ENCODE data around the gene SLC2A3. TPM values are rescaled to one million over a fixed set of nuclear protein-coding genes. Genes with fewer than 3 reads are reported as not detected.
"Not testable (repeated sequence)": the region's sequence is repeated elsewhere in the genome, so short reads cannot be mapped to it uniquely, and the experiment has no call there.

Gene SLC2A3
- total and polyA plus RNA-seq, 4 donors = 2.1 to 20.6 (median 7.0) TPM

DNA sequence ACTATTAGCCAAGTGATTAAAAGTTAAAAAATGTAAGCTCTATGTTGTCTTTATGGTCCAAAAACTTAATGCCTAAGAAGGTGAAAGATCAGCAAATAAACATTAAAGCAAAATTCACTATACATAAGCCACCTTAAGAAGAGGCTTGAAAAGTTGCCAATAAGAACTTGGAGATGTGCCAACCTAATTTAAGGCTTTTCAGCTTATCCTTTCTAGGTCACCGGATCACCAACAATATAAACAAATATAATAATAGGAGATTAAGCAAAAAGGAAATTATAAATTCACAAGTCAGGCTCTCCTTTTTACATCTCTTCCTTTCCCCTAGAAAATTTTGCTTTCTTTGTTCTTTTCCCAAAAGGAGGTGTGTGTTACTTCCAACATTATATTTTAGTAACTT, 30.9 kb downstream of the SLC2A3 start:
- Histone ChIP-seq H3K4me1 (ENCODE audit: control insufficient read depth in 4 of 4, insufficient read depth in 4 of 4, low read length in 3 of 4) (no peaks in the 10 kb centered on the region), H3K27me3 (ENCODE audit: control insufficient read depth in 4 of 4, insufficient read depth in 4 of 4, low read length in 3 of 4) (no peaks in the 10 kb centered on the region), H3K36me3 (ENCODE audit: control insufficient read depth in 4 of 4, insufficient read depth in 3 of 4, low read depth in 1 of 4, low read length in 3 of 4) (no peaks in the 10 kb centered on the region), H3K9me3 (ENCODE audit: control insufficient read depth in 4 of 4, low read length in 3 of 4) (no peaks in the 10 kb centered on the region), H3K9ac (ENCODE audit: low read depth in 1 of 2, low read length in 2 of 2) (no peak overlapping the region), H3K27ac (ENCODE audit: low read depth in 1 of 2, low read length in 2 of 2) (no peak overlapping the region), H3K4me3 (ENCODE audit: low read depth in 1 of 3, low read length in 3 of 3) (no peak overlapping the region)
- TF ChIP-seq ATF3 (IDR thresholded peaks at IDR 0.05) = no peak
- no peak for TF ChIP-seq RXRA (IDR thresholded peaks at IDR 0.05)
- WGBS = 58% methylated on average over 1 of the region's 1 CpG
- no peak for DNase-seq (ENCODE audit: low spot score)

DNA sequence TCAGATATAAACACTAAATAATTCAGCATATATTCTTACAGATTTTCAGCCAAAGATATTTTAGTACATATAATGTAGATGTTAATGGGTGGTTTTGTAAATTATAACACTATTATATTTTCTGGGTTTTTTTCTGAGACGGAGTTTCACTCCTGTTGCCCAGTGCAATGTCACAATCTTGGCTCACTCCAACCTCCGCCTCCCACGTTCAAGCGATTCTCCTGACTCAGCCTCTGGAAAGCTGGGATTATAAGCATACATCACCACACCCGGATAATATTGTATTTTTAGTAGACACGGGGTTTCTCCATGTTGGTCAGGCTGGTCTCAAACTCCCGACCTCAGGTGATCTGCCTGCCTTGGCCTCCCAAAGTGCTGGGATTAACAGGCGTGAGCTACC, 33.6 kb downstream of the SLC2A3 start:
- 94% methylated on average over 8 of the region's 8 CpGs for WGBS

GRCh38 chr12:7899755-7900154, 36.2 kb downstream of the SLC2A3 start:
- H3K9ac ChIP-seq (ENCODE audit: low read depth in 1 of 2, low read length in 2 of 2) = no peak overlapping the region
- TF ChIP-seq, protein P1, sequence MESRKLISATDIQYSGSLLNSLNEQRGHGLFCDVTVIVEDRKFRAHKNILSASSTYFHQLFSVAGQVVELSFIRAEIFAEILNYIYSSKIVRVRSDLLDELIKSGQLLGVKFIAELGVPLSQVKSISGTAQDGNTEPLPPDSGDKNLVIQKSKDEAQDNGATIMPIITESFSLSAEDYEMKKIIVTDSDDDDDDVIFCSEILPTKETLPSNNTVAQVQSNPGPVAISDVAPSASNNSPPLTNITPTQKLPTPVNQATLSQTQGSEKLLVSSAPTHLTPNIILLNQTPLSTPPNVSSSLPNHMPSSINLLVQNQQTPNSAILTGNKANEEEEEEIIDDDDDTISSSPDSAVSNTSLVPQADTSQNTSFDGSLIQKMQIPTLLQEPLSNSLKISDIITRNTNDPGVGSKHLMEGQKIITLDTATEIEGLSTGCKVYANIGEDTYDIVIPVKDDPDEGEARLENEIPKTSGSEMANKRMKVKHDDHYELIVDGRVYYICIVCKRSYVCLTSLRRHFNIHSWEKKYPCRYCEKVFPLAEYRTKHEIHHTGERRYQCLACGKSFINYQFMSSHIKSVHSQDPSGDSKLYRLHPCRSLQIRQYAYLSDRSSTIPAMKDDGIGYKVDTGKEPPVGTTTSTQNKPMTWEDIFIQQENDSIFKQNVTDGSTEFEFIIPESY (IDR thresholded peaks at IDR 0.05) = no peak
- TF ChIP-seq TAF1 (conservative IDR thresholded peaks at IDR 0.05) = no peak
- TF ChIP-seq, protein P2, sequence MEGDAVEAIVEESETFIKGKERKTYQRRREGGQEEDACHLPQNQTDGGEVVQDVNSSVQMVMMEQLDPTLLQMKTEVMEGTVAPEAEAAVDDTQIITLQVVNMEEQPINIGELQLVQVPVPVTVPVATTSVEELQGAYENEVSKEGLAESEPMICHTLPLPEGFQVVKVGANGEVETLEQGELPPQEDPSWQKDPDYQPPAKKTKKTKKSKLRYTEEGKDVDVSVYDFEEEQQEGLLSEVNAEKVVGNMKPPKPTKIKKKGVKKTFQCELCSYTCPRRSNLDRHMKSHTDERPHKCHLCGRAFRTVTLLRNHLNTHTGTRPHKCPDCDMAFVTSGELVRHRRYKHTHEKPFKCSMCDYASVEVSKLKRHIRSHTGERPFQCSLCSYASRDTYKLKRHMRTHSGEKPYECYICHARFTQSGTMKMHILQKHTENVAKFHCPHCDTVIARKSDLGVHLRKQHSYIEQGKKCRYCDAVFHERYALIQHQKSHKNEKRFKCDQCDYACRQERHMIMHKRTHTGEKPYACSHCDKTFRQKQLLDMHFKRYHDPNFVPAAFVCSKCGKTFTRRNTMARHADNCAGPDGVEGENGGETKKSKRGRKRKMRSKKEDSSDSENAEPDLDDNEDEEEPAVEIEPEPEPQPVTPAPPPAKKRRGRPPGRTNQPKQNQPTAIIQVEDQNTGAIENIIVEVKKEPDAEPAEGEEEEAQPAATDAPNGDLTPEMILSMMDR (IDR thresholded peaks at IDR 0.05; ENCODE audit: low read depth, low read length, missing input control) = no peak
- no peak overlapping the region for H3K27ac ChIP-seq (ENCODE audit: low read depth in 1 of 2, low read length in 2 of 2)
- no peak for DNase-seq (ENCODE audit: low spot score)
- H3K36me3 ChIP-seq (ENCODE audit: control insufficient read depth in 4 of 4, insufficient read depth in 3 of 4, low read depth in 1 of 4, low read length in 3 of 4) = no peaks in the 10 kb centered on the region
- H3K4me3 ChIP-seq (ENCODE audit: low read depth in 1 of 3, low read length in 3 of 3) = no peak overlapping the region
- 92% methylated on average over 7 of the region's 7 CpGs for WGBS
- no peaks in the 10 kb centered on the region for H3K9me3 ChIP-seq (ENCODE audit: control insufficient read depth in 4 of 4, low read length in 3 of 4)
- H3K27me3 ChIP-seq (ENCODE audit: control insufficient read depth in 4 of 4, insufficient read depth in 4 of 4, low read length in 3 of 4) = no peaks in the 10 kb centered on the region
- H3K4me1 ChIP-seq (ENCODE audit: control insufficient read depth in 4 of 4, insufficient read depth in 4 of 4, low read length in 3 of 4) = no peaks in the 10 kb centered on the region

More for the DNA sequence above, 33.6 kb downstream of the SLC2A3 start:
- H3K9ac ChIP-seq (ENCODE audit: low read depth in 1 of 2, low read length in 2 of 2); H3K4me1 ChIP-seq (ENCODE audit: control insufficient read depth in 4 of 4, insufficient read depth in 4 of 4, low read length in 3 of 4); H3K36me3 ChIP-seq (ENCODE audit: control insufficient read depth in 4 of 4, insufficient read depth in 3 of 4, low read depth in 1 of 4, low read length in 3 of 4); H3K9me3 ChIP-seq (ENCODE audit: control insufficient read depth in 4 of 4, low read length in 3 of 4); H3K4me3 ChIP-seq (ENCODE audit: low read depth in 1 of 3, low read length in 3 of 3); DNase-seq (ENCODE audit: low spot score); H3K27me3 ChIP-seq (ENCODE audit: control insufficient read depth in 4 of 4, insufficient read depth in 4 of 4, low read length in 3 of 4); H3K27ac ChIP-seq (ENCODE audit: low read depth in 1 of 2, low read length in 2 of 2): not testable (repeated sequence)

DNA sequence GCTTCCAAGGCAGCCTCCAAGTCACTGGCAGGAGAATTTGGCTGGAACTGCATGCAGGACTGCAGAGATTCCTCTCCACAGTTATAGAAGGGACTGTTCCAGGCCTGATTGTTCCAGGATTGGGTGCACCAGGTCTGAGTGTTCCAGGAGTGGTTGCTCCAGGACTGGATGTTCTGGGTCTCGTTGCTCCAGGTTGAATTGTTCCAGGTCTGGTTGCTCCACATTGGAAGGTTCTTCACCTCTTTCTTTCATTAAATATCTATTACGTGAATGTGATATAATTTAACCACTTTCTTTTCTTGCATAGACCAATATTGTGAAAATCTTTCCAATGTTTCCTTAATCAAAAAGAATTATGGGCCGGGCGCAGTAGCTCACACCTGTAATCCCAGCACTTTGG, 39.3 kb downstream of the SLC2A3 start:
- DNase-seq (ENCODE audit: low spot score); H3K9ac ChIP-seq (ENCODE audit: low read depth in 1 of 2, low read length in 2 of 2); H3K27ac ChIP-seq (ENCODE audit: low read depth in 1 of 2, low read length in 2 of 2); H3K9me3 ChIP-seq (ENCODE audit: control insufficient read depth in 4 of 4, low read length in 3 of 4); H3K27me3 ChIP-seq (ENCODE audit: control insufficient read depth in 4 of 4, insufficient read depth in 4 of 4, low read length in 3 of 4); H3K36me3 ChIP-seq (ENCODE audit: control insufficient read depth in 4 of 4, insufficient read depth in 3 of 4, low read depth in 1 of 4, low read length in 3 of 4); H3K4me3 ChIP-seq (ENCODE audit: low read depth in 1 of 3, low read length in 3 of 3); H3K4me1 ChIP-seq (ENCODE audit: control insufficient read depth in 4 of 4, insufficient read depth in 4 of 4, low read length in 3 of 4): not testable (repeated sequence)
- 88% methylated on average over 4 of the region's 4 CpGs for WGBS

Data from liver (tissue), 9 donors.